GM19467 (cell line): ENCODE results near the gene CPXM2.

Experiments used
- ATAC-seq: cut with Tn5 transposase; IDR thresholded peaks from one replicate; pipeline ENCODE4 v1.9.1; 2021; ENCODE audit warnings: mild to moderate bottlenecking, moderate library complexity; ENCODE audit not compliant: unreplicated experiment

The CPXM2 gene

GRCh38 chr10:123804716-123805115, 86.9 kb downstream of the CPXM2 start:
- ATAC-seq, result no peak

DNA sequence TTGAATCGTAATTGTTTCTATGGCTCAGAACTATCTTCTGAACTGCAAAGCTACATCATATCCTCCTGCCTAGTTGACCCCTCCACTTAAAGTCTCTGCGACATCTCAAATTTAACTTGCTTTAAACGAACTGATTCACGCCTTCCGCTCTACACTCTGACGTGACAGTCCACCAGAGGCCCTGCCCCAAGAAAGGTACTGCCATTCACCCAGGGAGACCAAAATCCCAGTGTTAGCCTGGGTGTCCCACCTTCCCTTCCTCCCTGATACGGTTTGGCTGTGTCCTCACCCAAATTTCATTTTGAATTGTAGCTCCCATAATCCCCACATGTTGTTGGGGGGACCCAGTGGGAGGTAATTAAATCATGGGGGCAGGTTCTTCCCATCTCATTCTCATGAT, 90.8 kb downstream of the CPXM2 start:
- no peak for ATAC-seq

DNA sequence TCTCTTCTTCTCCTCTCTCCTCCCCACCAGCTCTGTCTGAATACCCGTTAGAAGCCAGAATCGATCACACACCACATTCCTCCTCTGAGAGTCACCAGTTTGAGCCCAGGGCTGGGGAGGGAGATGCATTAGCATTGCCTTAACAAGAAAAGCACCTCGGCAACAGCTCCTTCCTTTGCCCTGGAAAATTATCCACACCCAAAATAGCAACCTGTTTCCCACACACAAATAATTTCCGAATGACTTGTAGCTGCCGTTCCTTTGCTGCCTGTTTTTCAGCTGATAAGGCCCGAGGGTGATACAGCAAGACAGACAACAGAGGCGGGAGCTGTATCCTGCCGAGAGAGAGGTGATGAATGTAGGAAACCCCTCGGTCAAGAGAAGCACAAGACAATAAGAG, 91.3 kb downstream of the CPXM2 start:
- no peak for ATAC-seq

DNA sequence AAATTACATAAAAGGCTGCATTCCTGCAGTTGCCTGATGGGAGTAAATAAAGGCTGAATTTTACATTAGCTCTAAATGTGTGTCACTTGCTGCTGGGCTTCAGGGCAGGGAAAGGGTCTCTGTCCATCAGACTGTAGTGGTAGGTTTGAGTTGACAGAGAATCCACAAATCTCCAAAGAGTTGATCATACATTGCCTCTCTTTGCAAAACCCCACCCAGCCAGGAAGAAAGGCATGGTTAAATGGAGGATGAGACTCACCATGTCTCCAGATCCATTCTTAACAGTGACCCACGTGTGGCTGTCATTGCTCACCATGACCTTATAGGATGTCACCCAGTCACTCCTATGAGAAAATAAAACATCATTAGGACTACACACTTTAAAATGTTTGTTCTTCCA, 92.8 kb downstream of the CPXM2 start:
- ATAC-seq, result no peak

- ATAC-seq, result no peak
Measured at GRCh38 chr10:123797813-123798212, 93.8 kb downstream of the CPXM2 start.

- ATAC-seq, result no peak
Measured at GRCh38 chr10:123796736-123797135, 94.9 kb downstream of the CPXM2 start.

- ATAC-seq, result no peak
Measured at GRCh38 chr10:123795846-123796590, 95.6 kb downstream of the CPXM2 start.

DNA sequence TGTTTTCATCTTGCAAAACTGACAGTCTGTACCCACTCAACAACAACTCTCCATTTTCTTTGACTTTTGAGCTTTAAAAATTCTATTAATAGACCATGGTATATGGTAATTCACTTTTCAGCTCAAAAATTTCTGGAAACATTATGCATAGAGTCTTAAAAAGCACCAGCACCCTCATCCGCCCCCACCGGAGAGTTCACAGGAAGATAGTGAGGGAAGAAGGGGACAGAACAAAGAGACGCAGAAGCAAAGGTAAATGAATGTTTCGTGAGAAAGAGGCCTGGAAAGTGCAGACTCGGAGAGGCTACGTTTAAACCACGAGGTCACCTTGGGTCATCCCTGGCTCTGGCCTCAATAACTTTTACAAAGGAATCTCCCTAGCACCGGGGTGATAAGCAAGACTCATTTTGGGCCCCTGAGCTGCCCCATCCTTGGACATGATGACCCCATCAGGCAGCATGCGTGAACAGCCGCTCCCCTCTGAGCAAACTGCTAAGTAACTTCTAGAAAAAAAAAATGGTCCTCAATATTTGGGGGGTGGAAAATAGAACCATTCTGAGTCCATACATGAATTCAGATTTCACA, 96.3 kb downstream of the CPXM2 start:
- ATAC-seq, result no peak

GRCh38 chr10:123792248-123792978, 99.2 kb downstream of the CPXM2 start:
- no peak for ATAC-seq

GRCh38 chr10:123790132-123790885, 101.3 kb downstream of the CPXM2 start:
- no peak for ATAC-seq

- ATAC-seq, result no peak
Measured at GRCh38 chr10:123788981-123789380, 102.6 kb downstream of the CPXM2 start.

- ATAC-seq, result no peak
Measured at GRCh38 chr10:123787566-123787965, 104.0 kb downstream of the CPXM2 start.

- no peak for ATAC-seq
Measured at GRCh38 chr10:123786896-123787295, 104.7 kb downstream of the CPXM2 start.

DNA sequence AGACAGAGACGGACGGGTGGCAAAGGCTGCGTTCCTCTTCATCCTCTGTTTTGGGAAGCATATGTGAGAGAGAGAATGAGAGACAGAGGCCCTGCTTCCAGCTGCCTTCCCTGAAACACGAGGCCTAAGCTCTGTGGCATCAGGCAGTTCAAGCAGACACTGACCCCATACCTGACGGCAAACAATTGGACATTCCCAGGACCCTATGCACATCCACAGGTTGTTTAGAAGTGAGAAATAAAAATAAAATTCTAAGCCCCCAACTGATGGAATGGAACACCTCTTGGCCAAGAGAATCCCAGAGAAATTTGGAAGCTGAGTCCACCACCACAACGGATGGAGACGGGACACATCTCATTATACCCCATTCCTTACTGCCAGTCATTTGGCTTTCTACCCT, 105.3 kb downstream of the CPXM2 start:
- no peak for ATAC-seq

DNA sequence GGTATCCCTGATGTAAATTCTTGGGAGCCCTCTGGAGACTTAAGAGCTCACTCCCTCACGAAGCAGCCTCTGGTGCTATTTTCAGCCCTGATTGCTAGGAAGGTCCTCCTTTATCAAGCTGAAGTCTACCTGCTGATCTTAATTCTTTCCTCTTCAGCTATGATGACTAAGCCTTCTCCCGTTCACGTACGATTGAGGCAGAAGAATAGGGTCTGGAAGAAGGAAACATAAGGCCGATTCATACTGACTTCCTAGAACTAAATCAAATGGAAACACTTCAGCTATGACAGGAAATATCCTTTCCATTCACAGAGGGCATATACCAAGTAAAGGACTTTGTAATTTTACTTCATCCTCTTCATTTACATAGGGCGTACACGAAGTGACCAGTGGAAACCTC, 107.0 kb downstream of the CPXM2 start:
- ATAC-seq, result no peak

DNA sequence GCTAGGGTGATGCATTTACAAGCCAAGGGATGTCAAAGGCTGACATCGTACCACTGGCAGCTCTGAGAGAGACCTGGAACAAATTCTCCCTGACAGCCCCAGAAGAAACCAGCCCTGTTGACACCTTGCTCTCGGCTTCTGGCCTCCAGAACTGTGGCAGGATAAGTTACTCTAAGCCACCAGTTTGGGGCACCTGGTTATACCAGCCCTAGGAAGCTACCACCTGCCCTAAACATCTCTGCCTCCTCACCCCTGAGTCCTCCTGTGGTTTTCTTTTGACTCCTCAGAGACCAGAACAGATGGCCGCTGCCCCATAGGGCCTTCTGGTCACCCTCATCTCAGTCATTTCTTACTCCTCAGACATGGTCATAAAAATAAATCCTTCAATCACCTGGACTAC, 107.4 kb downstream of the CPXM2 start:
- no peak for ATAC-seq

DNA sequence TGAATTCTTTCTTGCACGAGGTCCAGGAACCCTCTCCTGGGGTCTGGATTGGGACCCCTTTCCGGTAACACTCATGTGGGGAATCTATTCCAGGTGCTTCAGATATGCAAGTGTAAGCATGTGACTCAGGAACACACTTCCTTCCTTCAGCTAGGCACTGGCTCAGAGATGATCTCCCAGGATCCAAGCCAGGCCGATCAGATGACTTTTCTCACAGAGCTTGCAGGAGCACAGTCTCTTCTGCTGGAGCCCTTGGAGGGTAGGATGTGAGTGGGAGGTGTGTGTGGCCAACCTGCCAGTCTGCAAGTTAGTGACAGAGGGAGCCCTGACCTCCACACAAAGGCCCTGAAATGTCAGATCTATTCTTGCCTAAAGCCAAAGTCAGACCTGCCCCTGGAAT, 108.3 kb downstream of the CPXM2 start:
- no peak for ATAC-seq

GRCh38 chr10:123782549-123782948, 109.1 kb downstream of the CPXM2 start:
- no peak for ATAC-seq

DNA sequence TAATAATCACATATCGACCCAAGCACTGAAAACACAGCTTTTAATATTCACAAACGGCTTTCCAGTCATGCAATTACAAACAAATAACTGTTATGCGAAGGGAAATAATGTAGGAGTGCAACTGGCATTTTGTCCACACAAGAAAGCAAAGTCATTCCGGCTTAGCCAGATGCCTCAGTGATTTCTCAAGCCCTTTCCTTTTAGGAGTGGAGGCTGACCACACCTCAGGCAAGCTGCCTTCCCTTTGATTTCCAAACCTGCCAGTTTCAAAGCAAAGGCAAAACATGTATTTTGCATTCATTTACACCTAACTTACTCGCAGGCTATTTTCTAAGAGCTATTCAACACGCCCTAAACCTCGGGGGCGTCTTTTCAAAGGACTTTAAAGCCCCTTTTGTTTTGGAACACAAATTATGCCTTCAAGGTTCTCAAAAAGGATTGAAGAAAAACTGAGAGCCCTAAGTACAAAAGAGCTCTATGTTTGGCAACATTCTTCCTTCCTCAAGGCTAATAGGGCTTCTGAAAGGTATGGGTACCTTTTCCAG, 109.6 kb downstream of the CPXM2 start:
- no peak for ATAC-seq

GRCh38 chr10:123781324-123781900, 110.2 kb downstream of the CPXM2 start:
- ATAC-seq, result no peak
